Measurements from ENCODE around the gene PLXNA2. TPM values are rescaled to one million over a fixed set of nuclear protein-coding genes. Genes with fewer than 3 reads are reported as not detected.

The PLXNA2 gene
- total RNA-seq, 2 experiments from 2014 or later: 0.08 TPM; not detected in 1

DNA sequence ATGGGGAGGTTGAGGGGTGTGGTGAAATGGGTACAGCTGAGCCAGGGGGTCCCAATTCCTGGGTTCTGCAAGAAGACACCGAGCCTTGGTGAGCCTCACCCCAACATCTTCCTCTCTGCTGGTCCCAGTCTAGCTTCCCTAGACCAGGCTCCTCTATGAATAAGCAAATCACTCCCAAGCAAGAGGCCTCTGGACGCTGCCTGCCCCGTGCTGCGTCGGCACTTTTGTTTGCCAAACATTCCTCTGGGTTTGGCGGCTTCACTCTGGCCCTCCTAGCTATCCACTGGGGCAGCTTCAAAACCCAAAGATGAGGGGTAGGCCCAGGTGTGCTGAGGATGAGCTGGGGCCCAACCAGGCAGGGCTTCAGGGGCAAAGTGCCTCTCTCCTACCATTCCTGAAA is 196.2 kb downstream of the PLXNA2 start:
- H3K36me3 Mint-ChIP-seq: no peaks in the 10 kb centered on the region
- H3K4me1 Mint-ChIP-seq: peaks cover 2% of the 10 kb centered on the region
- H3K27ac Mint-ChIP-seq: no peak overlapping the region
- no peaks in the 10 kb centered on the region for H3K27me3 Mint-ChIP-seq
- H3K4me3 Mint-ChIP-seq: no peak overlapping the region
- no peak for DNase-seq
- H3K9me3 Mint-ChIP-seq: no peaks in the 10 kb centered on the region

DNA sequence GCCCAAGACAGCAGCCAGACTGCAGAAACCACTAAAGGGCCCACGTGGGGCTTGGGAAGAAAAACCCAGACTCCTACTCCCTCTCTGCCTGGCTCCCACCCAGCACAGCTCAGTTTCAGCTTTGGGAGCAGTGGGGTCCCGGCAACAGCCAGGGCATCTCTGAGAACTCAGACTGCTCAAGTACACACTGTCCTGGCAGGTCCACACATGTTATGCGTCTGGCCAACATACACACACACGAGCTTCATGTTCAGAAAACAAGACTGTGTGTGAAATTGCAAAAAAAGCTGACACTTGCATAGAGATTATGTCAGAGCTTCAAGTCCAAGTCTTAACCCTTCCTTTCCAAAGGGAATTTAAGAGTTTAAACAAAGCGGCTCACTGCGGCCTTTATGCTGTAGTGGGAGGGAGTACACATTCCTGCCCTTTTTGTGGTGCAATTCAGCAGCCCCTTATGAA is 196.7 kb downstream of the PLXNA2 start:
- peaks cover 2% of the 10 kb centered on the region for H3K4me1 Mint-ChIP-seq
- H3K36me3 Mint-ChIP-seq: no peaks in the 10 kb centered on the region
- no peaks in the 10 kb centered on the region for H3K9me3 Mint-ChIP-seq
- DNase-seq: no peak
- no peaks in the 10 kb centered on the region for H3K27me3 Mint-ChIP-seq
- H3K27ac Mint-ChIP-seq: no peak overlapping the region
- H3K4me3 Mint-ChIP-seq: no peak overlapping the region

DNA sequence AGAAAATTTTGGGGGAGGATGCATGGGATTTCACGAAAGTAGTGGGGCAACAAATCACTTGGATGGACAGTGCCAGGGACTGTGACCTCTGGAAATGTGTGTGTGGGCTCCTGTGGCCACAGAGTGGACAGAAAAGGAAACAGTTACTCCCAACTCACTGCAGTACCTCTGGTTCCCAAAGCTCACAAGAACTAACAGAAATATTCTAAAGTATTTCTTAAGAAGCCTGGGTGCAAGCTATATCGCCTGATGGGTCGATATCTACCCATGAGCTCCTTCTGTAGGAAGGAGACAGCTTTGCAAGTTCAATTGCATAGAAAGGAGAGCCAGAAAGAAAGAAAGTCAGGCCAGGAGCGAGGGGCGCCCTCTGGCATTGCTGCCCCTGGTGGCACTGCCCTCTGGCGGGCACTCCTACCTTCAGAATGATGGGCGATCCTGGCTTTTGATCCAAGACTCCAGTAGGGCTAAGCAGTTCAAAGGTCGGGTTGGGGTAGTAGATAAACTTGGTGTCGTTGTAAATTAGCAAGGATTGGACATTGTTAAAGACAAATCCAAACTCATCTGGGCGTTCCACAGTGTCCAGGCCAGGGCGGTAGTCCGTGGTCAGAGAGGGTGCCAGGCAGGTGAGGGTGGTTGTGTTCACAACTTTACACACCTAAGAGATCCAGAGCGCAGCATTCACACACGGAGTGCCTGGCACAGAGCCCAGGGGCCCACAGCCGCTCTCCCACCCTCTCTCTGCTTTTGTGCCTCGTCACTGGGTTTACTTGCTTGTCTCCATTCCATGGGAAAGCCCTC is 198.5 kb downstream of the PLXNA2 start:
- Mint-ChIP-seq H3K4me1 (peaks cover 2% of the 10 kb centered on the region), H3K9me3 (no peaks in the 10 kb centered on the region), H3K4me3 (no peak overlapping the region), H3K27ac (no peak overlapping the region), H3K36me3 (no peaks in the 10 kb centered on the region), H3K27me3 (no peaks in the 10 kb centered on the region)
- DNase-seq: no peak

DNA sequence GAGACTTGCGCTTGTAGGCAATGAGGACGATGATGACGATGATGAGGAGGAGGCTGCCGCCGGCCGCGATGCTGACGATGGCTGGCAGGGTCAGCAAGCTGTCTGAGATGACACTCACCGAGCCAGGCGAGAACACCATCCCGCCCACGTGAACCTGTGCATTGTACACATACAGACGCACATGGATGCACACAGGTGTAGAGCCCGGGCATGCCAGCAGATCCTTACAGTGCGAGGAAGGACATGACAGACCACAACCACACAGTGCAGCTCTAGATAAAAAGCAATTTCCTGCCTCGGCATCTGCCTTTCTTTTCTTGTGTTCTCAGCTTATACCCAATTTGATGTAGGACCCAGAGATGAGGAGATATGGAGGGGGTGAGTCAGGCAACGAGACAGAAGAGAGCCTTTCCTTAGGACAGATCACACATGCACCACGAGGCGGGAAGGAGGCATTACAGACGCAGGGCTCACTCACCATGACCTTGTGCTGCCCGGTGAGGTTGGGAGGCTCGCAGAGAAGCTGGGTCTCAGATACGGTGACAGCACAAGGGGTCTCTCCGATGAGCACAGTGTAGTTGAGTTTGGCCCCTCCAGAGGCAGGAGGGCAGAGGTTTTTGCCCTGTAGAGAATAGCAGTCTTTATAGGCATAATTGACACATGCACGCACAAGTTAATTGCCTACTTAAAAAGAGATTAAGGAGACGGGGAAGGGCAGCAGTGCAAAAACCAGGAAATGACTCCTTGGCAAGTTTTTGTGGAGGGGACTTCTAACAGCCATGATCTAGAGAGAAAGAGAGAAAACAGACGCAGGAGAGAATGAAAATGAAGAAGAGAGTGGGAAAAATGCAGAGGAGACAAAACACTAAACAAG is 199.4 kb downstream of the PLXNA2 start:
- DNase-seq: no peak
- H3K9me3 Mint-ChIP-seq: no peaks in the 10 kb centered on the region
- H3K27me3 Mint-ChIP-seq: no peaks in the 10 kb centered on the region
- peaks cover 2% of the 10 kb centered on the region for H3K4me1 Mint-ChIP-seq
- no peaks in the 10 kb centered on the region for H3K36me3 Mint-ChIP-seq
- no peak overlapping the region for H3K27ac Mint-ChIP-seq
- no peak overlapping the region for H3K4me3 Mint-ChIP-seq

DNA sequence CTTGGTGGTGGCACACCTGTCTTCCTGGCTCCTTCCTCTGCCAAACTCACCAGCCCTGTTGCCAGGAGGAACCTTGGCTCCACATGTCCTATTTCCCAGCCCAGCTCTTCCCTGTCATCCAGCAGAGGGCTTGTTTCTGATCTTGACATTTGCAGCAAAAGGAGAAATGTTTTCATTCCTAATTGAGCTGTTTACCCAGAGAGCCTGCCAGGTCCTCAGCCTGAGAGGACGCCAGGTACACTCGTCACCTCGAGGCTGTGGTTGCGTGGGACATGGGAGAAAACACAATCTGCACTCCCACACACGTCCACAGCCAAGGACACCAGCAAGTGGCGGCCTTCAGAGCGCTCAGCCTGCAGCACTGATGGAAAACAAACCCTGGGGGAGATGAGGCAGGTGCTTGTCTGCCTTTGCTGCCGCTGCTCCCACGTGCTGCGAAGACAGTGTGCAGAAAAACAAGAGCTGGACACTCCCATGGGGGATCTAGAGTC is 200.4 kb downstream of the PLXNA2 start:
- H3K9me3 Mint-ChIP-seq: no peaks in the 10 kb centered on the region

DNA sequence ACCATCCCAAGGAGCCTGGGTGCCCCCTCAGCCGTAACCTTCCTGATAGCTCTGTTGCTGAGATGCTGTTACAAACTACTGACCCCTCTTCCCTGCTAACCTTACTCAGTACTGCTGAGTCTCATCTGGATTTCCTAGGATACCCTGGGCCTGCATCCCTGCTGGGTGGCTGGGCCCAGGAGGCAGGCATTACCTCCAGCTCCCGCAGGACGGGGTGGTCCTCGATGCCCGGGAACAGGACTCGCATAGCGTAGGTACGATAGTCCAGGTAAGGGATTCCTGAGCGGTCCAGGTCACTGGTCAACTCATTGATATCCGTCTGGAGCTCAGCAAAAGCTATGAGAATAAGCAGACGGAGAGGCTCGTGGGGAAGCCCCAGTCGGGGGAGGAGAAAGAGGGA is 201.3 kb downstream of the PLXNA2 start:
- DNase-seq: no peak
- Mint-ChIP-seq H3K27me3 (no peaks in the 10 kb centered on the region), H3K36me3 (no peaks in the 10 kb centered on the region), H3K9me3 (no peaks in the 10 kb centered on the region), H3K27ac (no peak overlapping the region), H3K4me3 (no peak overlapping the region), H3K4me1 (no peaks in the 10 kb centered on the region)

More for the DNA sequence above, 200.4 kb downstream of the PLXNA2 start:
- Mint-ChIP-seq H3K27me3 (no peaks in the 10 kb centered on the region), H3K27ac (no peak overlapping the region), H3K4me3 (no peak overlapping the region), H3K36me3 (no peaks in the 10 kb centered on the region), H3K4me1 (no peaks in the 10 kb centered on the region)
- no peak for DNase-seq

DNA sequence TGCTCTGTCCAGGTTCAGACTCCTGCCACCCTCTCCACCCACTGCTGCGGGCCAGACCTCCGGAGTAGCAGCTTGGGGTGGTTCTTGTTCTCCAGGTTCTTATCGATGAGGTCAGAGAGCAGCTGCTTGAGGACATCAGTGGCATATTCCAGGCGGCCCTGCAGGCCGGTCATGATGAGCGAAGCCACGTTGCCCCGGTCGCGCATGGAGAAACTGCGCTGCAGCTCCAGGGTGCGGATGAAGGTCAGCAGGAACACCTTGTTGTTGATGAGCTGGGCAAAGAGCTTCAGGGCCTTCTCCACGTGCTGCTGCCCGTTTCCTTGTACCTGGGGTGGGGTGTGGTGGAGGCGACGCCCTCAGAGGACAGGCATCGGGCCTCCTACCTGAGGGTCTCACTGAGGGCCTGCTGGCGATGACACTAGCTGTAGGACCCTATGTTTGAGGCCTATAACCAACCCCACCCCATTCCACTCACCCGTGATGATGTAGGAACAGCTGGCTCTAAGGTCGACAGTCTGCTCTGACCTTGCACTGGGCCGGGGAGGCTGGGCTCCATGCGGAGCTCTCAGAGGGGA is 202.1 kb downstream of the PLXNA2 start:
- H3K36me3 Mint-ChIP-seq: no peaks in the 10 kb centered on the region
- no peaks in the 10 kb centered on the region for H3K4me1 Mint-ChIP-seq
- no peak for DNase-seq
- H3K4me3 Mint-ChIP-seq: no peak overlapping the region
- H3K27me3 Mint-ChIP-seq: no peaks in the 10 kb centered on the region
- no peak overlapping the region for H3K27ac Mint-ChIP-seq
- H3K9me3 Mint-ChIP-seq: no peaks in the 10 kb centered on the region

DNA sequence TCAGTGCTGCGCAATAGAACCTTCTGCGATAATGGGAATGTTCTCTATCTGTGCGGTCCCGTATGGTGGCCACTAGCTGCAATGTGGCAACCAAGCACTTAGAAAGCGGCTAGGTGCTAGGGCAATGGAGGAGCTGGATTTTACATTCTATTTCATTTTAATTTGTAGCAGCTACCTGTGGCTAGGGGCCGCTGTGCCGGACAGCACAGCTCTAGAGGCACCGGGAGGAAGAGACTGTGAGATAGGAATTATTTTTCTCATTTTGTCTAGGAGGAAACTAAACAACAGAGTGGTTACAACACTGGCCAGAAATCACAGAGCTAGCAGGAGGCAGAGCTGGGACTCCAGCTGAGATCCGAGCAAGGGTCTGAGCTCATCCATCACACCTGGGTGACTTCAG is 202.7 kb downstream of the PLXNA2 start:
- H3K9me3 Mint-ChIP-seq: no peaks in the 10 kb centered on the region
- no peaks in the 10 kb centered on the region for H3K4me1 Mint-ChIP-seq
- H3K27me3 Mint-ChIP-seq: no peaks in the 10 kb centered on the region
- H3K4me3 Mint-ChIP-seq: no peak overlapping the region
- no peaks in the 10 kb centered on the region for H3K36me3 Mint-ChIP-seq
- DNase-seq: no peak
- H3K27ac Mint-ChIP-seq: no peak overlapping the region

DNA sequence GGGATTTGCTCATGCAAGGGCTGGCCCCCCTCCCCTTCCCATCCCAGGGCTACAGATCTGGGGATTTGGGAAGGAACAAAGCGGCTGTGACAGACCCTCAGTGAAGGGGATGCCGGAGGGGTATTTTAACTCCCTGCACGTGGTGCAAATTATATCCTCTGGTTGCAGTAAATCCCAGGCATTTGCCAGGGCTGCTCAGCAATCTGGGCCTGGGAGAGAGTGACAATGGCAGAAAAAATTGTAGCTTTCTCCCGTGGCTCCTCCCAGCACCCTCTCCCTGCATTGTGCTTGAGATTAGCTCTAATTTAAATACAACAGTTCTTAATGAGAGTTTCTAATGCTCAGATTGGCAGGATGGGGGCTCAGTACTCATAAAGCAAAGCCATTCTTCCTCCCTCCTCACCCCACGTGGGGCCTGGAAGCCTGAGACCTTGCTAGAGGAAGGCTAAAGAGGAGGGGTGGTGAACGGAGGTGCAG is 203.3 kb downstream of the PLXNA2 start:
- no peaks in the 10 kb centered on the region for H3K9me3 Mint-ChIP-seq
- H3K4me3 Mint-ChIP-seq: no peak overlapping the region
- no peak overlapping the region for H3K27ac Mint-ChIP-seq
- no peaks in the 10 kb centered on the region for H3K36me3 Mint-ChIP-seq
- no peaks in the 10 kb centered on the region for H3K27me3 Mint-ChIP-seq
- no peak for DNase-seq
- H3K4me1 Mint-ChIP-seq: no peaks in the 10 kb centered on the region

DNA sequence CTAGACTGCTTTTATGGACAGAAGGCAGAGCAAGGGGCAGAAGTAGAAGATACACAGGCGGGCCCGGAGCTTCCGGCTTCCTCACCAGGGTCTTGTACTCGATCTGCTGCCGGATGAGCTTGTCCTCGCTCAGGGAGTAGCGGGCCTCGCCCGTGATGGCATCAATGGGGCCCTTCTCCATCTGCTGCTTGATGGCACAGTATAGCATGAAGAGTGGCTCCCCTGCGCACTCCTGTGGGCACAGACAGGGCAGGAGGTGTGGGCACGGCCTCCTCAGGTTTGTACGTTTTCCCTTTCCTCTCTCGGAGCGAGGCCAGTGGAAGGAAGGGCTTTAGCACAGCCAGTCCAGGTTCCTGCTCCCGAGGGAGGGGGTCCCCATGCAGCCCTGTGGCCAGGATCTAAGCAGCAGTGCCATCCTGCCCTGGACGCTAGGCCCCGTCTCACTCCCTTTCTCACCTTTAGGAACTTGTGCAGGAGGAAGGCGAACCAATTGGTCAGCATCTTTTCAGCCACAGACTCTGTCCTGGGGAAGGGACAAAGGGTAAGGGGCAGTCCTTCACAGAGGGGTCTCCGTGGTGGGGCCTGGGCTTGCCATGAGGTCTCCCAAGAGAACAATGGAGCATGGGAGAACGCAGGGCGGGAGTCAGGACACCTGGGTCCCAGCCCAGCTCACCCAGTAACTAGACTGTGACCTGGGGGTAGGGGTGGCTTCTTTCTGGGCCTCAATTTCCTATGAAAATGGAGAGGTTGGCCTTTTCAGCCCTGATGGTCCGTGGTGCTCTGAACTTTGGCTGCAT is 204.4 kb downstream of the PLXNA2 start:
- H3K36me3 Mint-ChIP-seq: no peaks in the 10 kb centered on the region

DNA sequence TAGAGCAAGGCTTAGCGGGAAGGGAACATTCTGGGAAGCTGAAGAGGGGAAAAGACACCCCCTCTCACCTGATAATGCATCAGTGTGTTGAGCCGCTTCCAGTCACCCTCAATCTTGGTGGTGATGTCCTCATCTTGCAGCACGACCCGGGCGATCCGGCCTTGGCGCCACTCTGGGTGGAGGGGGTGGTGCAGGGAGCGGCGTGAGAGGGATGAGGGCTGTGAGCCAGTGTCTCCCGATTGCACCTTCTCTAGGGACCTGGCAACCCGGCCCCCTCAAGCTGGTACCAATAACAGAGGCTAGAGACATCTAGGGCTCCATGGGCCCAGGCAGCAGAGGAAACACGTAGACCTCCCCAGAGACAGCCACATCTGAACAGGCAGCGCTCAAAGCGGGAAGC is 205.9 kb downstream of the PLXNA2 start:
- no peak overlapping the region for H3K4me3 Mint-ChIP-seq
- no peaks in the 10 kb centered on the region for H3K36me3 Mint-ChIP-seq
- no peaks in the 10 kb centered on the region for H3K9me3 Mint-ChIP-seq
- H3K27me3 Mint-ChIP-seq: no peaks in the 10 kb centered on the region
- no peak for DNase-seq
- no peak overlapping the region for H3K27ac Mint-ChIP-seq
- no peaks in the 10 kb centered on the region for H3K4me1 Mint-ChIP-seq

More for the DNA sequence above, 204.4 kb downstream of the PLXNA2 start:
- no peaks in the 10 kb centered on the region for H3K27me3 Mint-ChIP-seq
- no peaks in the 10 kb centered on the region for H3K4me1 Mint-ChIP-seq
- no peak overlapping the region for H3K4me3 Mint-ChIP-seq
- no peak overlapping the region for H3K27ac Mint-ChIP-seq
- DNase-seq: no peak
- no peaks in the 10 kb centered on the region for H3K9me3 Mint-ChIP-seq

DNA sequence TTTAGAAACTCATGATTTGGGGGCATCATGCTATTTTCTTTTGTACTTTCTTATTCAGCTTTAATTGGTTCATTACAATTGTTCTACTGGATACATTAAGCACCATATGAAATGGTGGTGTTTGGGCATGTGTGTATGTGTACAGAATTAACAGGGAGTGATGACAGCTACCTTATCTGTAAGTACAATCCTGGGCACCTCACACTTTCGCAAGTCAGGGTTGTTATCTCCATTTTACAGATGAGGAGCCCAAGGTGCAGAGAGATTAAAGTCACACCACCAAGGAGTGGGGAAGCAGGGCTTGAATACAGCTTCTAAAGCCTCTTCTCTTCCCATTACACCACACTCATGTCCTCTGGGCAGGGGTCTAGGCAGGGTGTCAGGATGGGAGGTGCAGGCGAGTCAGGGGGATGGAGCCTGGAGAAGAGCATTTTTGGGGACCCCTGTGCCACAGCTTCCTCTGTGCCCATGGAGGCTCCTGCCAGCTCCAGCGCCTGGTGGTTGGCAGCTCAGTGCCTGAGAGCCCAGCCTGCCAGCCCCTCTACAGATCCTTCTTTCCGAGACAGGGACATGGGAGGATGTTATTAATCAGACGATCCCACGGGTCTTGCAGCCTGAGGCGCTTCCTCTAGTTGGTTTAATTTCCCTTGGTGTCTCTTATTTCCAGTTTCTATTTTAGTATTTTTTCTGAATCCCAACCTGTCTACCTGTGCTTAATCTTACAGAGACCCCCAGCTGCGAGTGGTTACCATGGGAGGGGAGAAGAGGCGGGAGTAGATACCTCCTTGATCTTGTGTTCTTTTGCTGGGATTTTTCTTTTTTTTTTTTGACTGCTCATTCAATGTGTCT is 207.0 kb downstream of the PLXNA2 start:
- H3K36me3 Mint-ChIP-seq: no peaks in the 10 kb centered on the region
- H3K4me3 Mint-ChIP-seq: no peak overlapping the region
- H3K27ac Mint-ChIP-seq: no peak overlapping the region
- no peak for DNase-seq
- H3K27me3 Mint-ChIP-seq: no peaks in the 10 kb centered on the region
- H3K9me3 Mint-ChIP-seq: no peaks in the 10 kb centered on the region
- no peaks in the 10 kb centered on the region for H3K4me1 Mint-ChIP-seq

DNA sequence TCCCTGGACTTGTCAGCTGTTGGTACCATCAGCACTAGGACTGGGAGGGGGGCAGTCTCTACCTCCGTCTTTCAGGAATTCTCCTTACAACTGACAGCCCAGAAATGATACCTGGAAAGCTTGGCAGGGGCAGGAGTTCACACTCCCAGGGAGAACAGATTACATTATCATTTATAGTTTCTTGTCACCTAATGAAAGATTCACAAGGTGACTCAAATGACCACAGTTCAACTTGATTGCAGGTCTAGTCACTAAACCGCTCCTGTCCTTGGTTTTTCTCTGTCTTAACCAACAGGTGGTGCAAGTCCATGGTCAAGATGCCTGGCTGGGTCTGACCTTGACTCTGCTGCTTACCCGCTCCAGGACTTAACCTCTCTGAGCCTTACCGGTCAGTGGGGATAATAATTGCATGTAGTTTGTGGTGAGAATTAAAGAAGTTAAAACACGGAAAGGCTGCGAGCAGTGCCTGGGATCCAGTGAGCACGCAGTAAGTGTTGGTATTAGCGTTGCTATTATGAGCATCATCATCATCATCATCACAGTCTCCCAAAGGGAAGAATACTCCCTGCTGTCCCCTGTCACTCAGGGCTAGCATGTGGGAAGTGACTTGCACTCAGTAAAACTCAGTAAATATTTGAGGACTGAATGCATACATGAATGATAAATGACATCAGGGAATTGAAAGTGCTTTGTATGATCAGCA is 207.9 kb downstream of the PLXNA2 start:
- Mint-ChIP-seq H3K27ac (no peak overlapping the region), H3K4me1 (no peaks in the 10 kb centered on the region), H3K9me3 (no peaks in the 10 kb centered on the region), H3K4me3 (no peak overlapping the region), H3K27me3 (no peaks in the 10 kb centered on the region), H3K36me3 (no peaks in the 10 kb centered on the region)
- DNase-seq: no peak
